ENCODE measurements around the gene PLCD1. TPM values are rescaled to one million over a fixed set of nuclear protein-coding genes. Genes with fewer than 3 reads are reported as not detected.

Gene PLCD1
- total and polyA plus RNA-seq, 2 of the 8 experiments (the other 6 are each of a cell fraction or from before 2014, with no cell fraction given): 15.3 to 19.2 TPM

- Histone ChIP-seq H3K27me3 (replicated peaks in 1 of 4; ENCODE audit: control insufficient read depth in 3 of 4, extremely low read depth in 1 of 4, insufficient read depth in 3 of 4, low read length in 3 of 4) (no peaks in the 10 kb centered on the region), H3K23ac (ENCODE audit: insufficient read length) (no peak overlapping the region), H4K8ac (ENCODE audit: extremely low read depth, insufficient read depth, low read length) (no peak overlapping the region), H3K36me3 (ENCODE audit: control insufficient read depth in 2 of 4, insufficient read depth in 4 of 4, low read length in 3 of 4) (no peaks in the 10 kb centered on the region; a peak in 1 of 8 replicates), H2BK120ac (replicated peaks; ENCODE audit: low read depth, low read length) (no peak overlapping the region), H4K91ac (replicated peaks; ENCODE audit: insufficient read length, low read length) (no peak overlapping the region), H3K79me2 (ENCODE audit: control insufficient read depth in 1 of 2, insufficient read depth in 2 of 2, low read length in 2 of 2) (no peaks in the 10 kb centered on the region), H2BK5ac (ENCODE audit: low read depth, low read length) (no peak overlapping the region), H3K4me3 (ENCODE audit: extremely low read depth in 1 of 4, insufficient read depth in 2 of 4, low read depth in 3 of 4, low read length in 4 of 4) (no peak overlapping the region), H3K9me3 (ENCODE audit: insufficient read depth in 2 of 2, low read depth in 1 of 2, low read length in 1 of 2) (no peaks in the 10 kb centered on the region), H2AFZ (ENCODE audit: low read length) (no peak overlapping the region), H2AK5ac (ENCODE audit: low read depth, low read length) (no peak overlapping the region), H3K23me2 (ENCODE audit: low read depth, low read length) (no peaks in the 10 kb centered on the region), H3K79me1 (ENCODE audit: low read depth, low read length) (no peaks in the 10 kb centered on the region), H3K9ac (replicated peaks in 1 of 4; ENCODE audit: extremely low read depth in 1 of 4, low read depth in 3 of 4, low read length in 3 of 4) (no peak overlapping the region), H2BK20ac (ENCODE audit: low read length) (no peak overlapping the region), H3K4me1 (replicated peaks in 1 of 4; ENCODE audit: control insufficient read depth in 3 of 4, insufficient read depth in 4 of 4, low read length in 3 of 4) (peaks cover 0 to 14% (median 11%) of the 10 kb centered on the region in 4 experiments; a peak in 2 of 7 replicates), H3K4ac (replicated peaks; ENCODE audit: insufficient read length, low read depth, low read length) (no peak overlapping the region), H3K56ac (replicated peaks; ENCODE audit: insufficient read length, low read depth, low read length) (no peak overlapping the region), H2BK12ac (ENCODE audit: low read depth, low read length) (no peak overlapping the region), H3K27ac (ENCODE audit: low read depth, low read length) (no peak overlapping the region), H3K4me2 (ENCODE audit: insufficient read depth in 1 of 2, low read depth in 2 of 2, low read length in 2 of 2) (no peak overlapping the region), H2BK15ac (ENCODE audit: low read length) (no peak overlapping the region), H3K14ac (ENCODE audit: insufficient read length) (no peak overlapping the region), H4K20me1 (replicated peaks in 1 of 2; ENCODE audit: control insufficient read depth in 1 of 2, insufficient read depth in 2 of 2, low read length in 2 of 2) (peaks cover 0 to 2% of the 10 kb centered on the region in 2 experiments), H4K5ac (ENCODE audit: insufficient read length, low read depth, low read length) (no peak overlapping the region), H3K18ac (ENCODE audit: extremely low read depth, low read length) (no peak overlapping the region)
- ChIA-PET CTCF (ENCODE audit: partially characterized antibody) (interaction anchor here (0.6 to 7.2 kb wide), 5 partner anchors 11 to 511 kb away, joined by 3 to 60 read pairs (median 3); no protein-coding TSS in a partner anchor), POLR2A (ENCODE audit: partially characterized antibody) (interaction anchor here (0.6 to 1.1 kb wide), 2 partner anchors 7 to 384 kb away, joined by 3 read pairs; no protein-coding TSS in a partner anchor)
- no peak for TF ChIP-seq ZNF274 (IDR thresholded peaks at IDR 0.05; ENCODE audit: borderline replicate concordance, extremely low read depth, low read length)
- TF ChIP-seq KDM5A (IDR thresholded peaks at IDR 0.05; ENCODE audit: low read length): no peak
- TF ChIP-seq SAP30 (IDR thresholded peaks at IDR 0.05; ENCODE audit: insufficient read depth, insufficient replicate concordance, low read length): no peak
- TF ChIP-seq BCL11A (IDR thresholded peaks at IDR 0.05; ENCODE audit: low read depth in 2 of 2, low read length in 2 of 2): no peak
- TF ChIP-seq CHD2 (IDR thresholded peaks at IDR 0.05; ENCODE audit: low read length): no peak
- no peak for TF ChIP-seq SIX5 (IDR thresholded peaks at IDR 0.05; ENCODE audit: low read depth, low read length)
- no peak for TF ChIP-seq ATF2 (IDR thresholded peaks at IDR 0.05; ENCODE audit: low read length)
- DNase-seq (ENCODE audit: low read depth in 1 of 2, low spot score in 2 of 2) (no peak), FAIRE-seq (no peak)
- 82% methylated on average over 3 of the region's 3 CpGs; no CpG with 5 or more reads in 1 of the 2 experiments for WGBS, 2 experiments (ENCODE audit: extremely low coverage in 1 of 2, insufficient coverage in 1 of 2, insufficient read length in 1 of 2, insufficient replicate concordance in 2 of 2, low coverage in 1 of 2, low lambda C conversion rate in 2 of 2, missing lambda C conversion rate in 1 of 2)
Observed at GRCh38 chr3:37963635-37964034, 65.8 kb downstream of the PLCD1 start.
